Measurements from ENCODE around the gene DUS1L. TPM values are rescaled to one million over a fixed set of nuclear protein-coding genes. Genes with fewer than 3 reads are reported as not detected.

Gene DUS1L
- total RNA-seq, 1 donor from 2014 or later: 75.2 TPM

GRCh38 chr17:82088838-82089722 lies 23.5 kb upstream of the DUS1L start:
- DNase-seq (ENCODE audit: extremely low read depth, low read depth, low spot score): no peak

GRCh38 chr17:82087961-82088837 lies 22.6 kb upstream of the DUS1L start:
- DNase-seq (ENCODE audit: extremely low read depth, low read depth, low spot score): no peak

- no peak for DNase-seq (ENCODE audit: extremely low read depth, low read depth, low spot score)
Observed at GRCh38 chr17:82086941-82087906, 21.6 kb upstream of the DUS1L start.

- no peak for DNase-seq (ENCODE audit: extremely low read depth, low read depth, low spot score)
Observed at GRCh38 chr17:82085931-82086764, 20.5 kb upstream of the DUS1L start.

- DNase-seq (ENCODE audit: extremely low read depth, low read depth, low spot score): no peak
Observed at GRCh38 chr17:82085031-82085861, 19.6 kb upstream of the DUS1L start.

GRCh38 chr17:82084373-82085030 lies 18.9 kb upstream of the DUS1L start:
- DNase-seq (ENCODE audit: extremely low read depth, low read depth, low spot score): no peak

- no peak for DNase-seq (ENCODE audit: extremely low read depth, low read depth, low spot score)
Observed at GRCh38 chr17:82083533-82084359, 18.1 kb upstream of the DUS1L start.

GRCh38 chr17:82083009-82083408 lies 17.4 kb upstream of the DUS1L start:
- DNase-seq (ENCODE audit: extremely low read depth, low read depth, low spot score): no peak

- DNase-seq (ENCODE audit: extremely low read depth, low read depth, low spot score): no peak
Observed at GRCh38 chr17:82082456-82082855, 16.9 kb upstream of the DUS1L start.

GRCh38 chr17:82081966-82082365 lies 16.4 kb upstream of the DUS1L start:
- no peak for DNase-seq (ENCODE audit: extremely low read depth, low read depth, low spot score)

GRCh38 chr17:82081546-82081945 lies 15.9 kb upstream of the DUS1L start:
- no peak for DNase-seq (ENCODE audit: extremely low read depth, low read depth, low spot score)

- DNase-seq (ENCODE audit: extremely low read depth, low read depth, low spot score): no peak
Observed at GRCh38 chr17:82080789-82081464, 15.3 kb upstream of the DUS1L start.

GRCh38 chr17:82080048-82080788 lies 14.6 kb upstream of the DUS1L start:
- DNase-seq (ENCODE audit: extremely low read depth, low read depth, low spot score): no peak

- no peak for DNase-seq (ENCODE audit: extremely low read depth, low read depth, low spot score)
Observed at GRCh38 chr17:82079001-82079677, 13.5 kb upstream of the DUS1L start.

GRCh38 chr17:82078433-82078832 lies 12.8 kb upstream of the DUS1L start:
- no peak for DNase-seq (ENCODE audit: extremely low read depth, low read depth, low spot score)
